RWPE2 (cell line): ENCODE data around the gene PLA1A.
A peak's percentile ranks its signal among the peaks of the same experiment; 100 is the strongest.

ENCODE experiments used
- ATAC-seq: fragments of 200-7000 bp; cut with Tn5 transposase; 3 replicates; pipeline ENCODE4 v1.9.1; 2021; ENCODE audit warnings: low read depth
- DNase-seq: peaks from one replicate; pipeline ENCODE4 v3.0.0-alpha.2; 2020; ENCODE audit warnings: low spot score
- H3K27ac ChIP-seq: fragments of 450-650 bp; 2 replicates; pipeline ENCODE4 v1.5.1; 2017; ENCODE audit warnings: mild to moderate bottlenecking; ENCODE audit not compliant: poor library complexity, severe bottlenecking
- H3K27me3 ChIP-seq: fragments of 250-450 bp; sonication (Bioruptor Pico); 2 replicates; pipeline ENCODE4 v1.5.1; 2021; ENCODE audit warnings: mild to moderate bottlenecking, moderate library complexity; ENCODE audit not compliant: insufficient read depth, poor library complexity, severe bottlenecking
- H3K36me3 ChIP-seq: fragments of 250-450 bp; sonication (Bioruptor Pico); 2 replicates; pipeline ENCODE4 v1.5.1; 2020; ENCODE audit warnings: low read depth, mild to moderate bottlenecking, moderate library complexity
- H3K4me1 ChIP-seq: fragments of 250-450 bp; sonication (Bioruptor Pico); 2 replicates; pipeline ENCODE4 v1.5.1; 2021; ENCODE audit warnings: mild to moderate bottlenecking, moderate library complexity; ENCODE audit not compliant: insufficient read depth, poor library complexity, severe bottlenecking
- H3K4me3 ChIP-seq: fragments of 250-450 bp; sonication (Bioruptor Pico); 2 replicates; pipeline ENCODE4 v1.5.1; 2021; ENCODE audit warnings: mild to moderate bottlenecking, moderate library complexity; ENCODE audit not compliant: severe bottlenecking
- H3K9me3 ChIP-seq: fragments of 250-450 bp; sonication (Bioruptor Pico); 2 replicates; pipeline ENCODE4 v1.5.1; 2021; ENCODE audit warnings: mild to moderate bottlenecking, moderate library complexity; ENCODE audit not compliant: severe bottlenecking
- TF ChIP-seq, protein P1 (sequence below): fragments of 450-650 bp; IDR thresholded peaks from one replicate; pipeline ENCODE4 v1.5.1; 2017; ENCODE audit warnings: mild to moderate bottlenecking, moderate library complexity; ENCODE audit not compliant: poor library complexity, severe bottlenecking

Gene PLA1A

DNA sequence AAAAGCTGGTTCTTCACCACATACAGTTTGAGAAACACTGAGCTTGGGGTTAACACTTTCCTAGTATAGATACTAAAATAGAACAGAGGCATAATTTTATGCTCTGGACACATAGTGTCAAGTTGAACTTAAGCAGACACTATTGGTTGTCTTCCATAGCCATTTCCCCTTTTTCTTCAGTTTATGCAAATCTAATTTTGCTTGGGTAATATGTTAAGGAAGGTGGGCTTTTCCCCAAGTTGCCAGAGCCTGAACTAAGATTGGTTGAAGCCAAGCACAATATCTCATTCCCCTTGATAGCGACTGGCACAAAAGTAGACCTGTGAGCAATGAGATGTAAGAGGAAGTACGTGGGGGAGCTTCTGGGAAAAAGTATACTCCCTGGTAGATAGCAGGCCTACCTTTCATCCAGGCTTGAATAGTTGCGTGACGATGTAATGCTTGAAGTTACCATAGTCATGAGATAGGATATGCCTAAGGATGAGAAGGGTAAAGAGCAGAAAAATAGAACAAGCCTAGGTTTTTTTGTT, 67.2 kb downstream of the PLA1A start:
- Histone ChIP-seq H3K4me3 (no peak overlapping the region), H3K27me3 (no peaks in the 10 kb centered on the region), H3K4me1 (peaks cover 16% of the 10 kb centered on the region), H3K9me3 (no peaks in the 10 kb centered on the region), H3K36me3 (peaks cover 14% of the 10 kb centered on the region), H3K27ac (no peak overlapping the region)
- DNase-seq: no peak
- ATAC-seq: 0 out of 3 replicates have a peak, but pooled peaks have one; percentile 41
- TF ChIP-seq, protein P1, sequence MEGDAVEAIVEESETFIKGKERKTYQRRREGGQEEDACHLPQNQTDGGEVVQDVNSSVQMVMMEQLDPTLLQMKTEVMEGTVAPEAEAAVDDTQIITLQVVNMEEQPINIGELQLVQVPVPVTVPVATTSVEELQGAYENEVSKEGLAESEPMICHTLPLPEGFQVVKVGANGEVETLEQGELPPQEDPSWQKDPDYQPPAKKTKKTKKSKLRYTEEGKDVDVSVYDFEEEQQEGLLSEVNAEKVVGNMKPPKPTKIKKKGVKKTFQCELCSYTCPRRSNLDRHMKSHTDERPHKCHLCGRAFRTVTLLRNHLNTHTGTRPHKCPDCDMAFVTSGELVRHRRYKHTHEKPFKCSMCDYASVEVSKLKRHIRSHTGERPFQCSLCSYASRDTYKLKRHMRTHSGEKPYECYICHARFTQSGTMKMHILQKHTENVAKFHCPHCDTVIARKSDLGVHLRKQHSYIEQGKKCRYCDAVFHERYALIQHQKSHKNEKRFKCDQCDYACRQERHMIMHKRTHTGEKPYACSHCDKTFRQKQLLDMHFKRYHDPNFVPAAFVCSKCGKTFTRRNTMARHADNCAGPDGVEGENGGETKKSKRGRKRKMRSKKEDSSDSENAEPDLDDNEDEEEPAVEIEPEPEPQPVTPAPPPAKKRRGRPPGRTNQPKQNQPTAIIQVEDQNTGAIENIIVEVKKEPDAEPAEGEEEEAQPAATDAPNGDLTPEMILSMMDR: no peak

- Histone ChIP-seq H3K36me3 (peaks cover 26% of the 10 kb centered on the region), H3K9me3 (no peaks in the 10 kb centered on the region), H3K4me3 (no peak overlapping the region), H3K27ac (no peak overlapping the region), H3K27me3 (no peaks in the 10 kb centered on the region), H3K4me1 (peaks cover 16% of the 10 kb centered on the region)
- TF ChIP-seq, protein P1: no peak
- ATAC-seq (no peak), DNase-seq (no peak)
These were observed 68.4 kb downstream of the PLA1A start for GRCh38 chr3:119665954-119666559.

DNA sequence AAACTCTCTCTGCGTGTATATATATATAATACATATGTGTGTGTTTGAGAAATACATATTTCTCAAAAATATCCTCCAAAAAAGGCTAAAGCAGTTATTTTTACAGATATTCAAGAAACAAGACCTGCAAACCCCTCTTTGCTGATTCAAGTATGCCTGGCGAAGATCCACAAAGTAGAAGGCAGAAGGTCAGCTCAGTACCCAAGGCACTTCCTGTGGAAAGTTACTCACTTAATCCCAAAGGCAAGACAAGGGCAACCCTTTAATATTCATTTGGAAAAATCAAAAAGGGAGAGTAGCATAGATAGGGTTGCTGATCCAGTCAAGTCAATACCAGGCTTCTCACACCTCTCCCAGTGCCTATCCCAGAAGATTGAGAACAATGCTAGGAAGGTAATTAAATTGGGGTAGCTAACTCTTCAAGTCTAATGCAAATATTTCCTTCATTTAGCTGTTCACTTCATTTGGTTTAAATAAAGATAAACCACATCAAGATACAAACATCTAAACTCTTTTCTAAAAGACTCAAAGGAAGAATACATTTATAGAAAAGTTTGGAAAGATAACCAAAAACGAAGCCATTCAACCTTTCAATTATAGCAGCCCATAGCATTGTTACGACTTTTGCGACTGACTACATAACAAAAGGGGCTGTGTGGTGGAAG, 72.4 kb downstream of the PLA1A start:
- DNase-seq (no peak), ATAC-seq (no peak)
- H3K4me3 ChIP-seq: no peak overlapping the region
- peaks cover 62% of the 10 kb centered on the region for H3K36me3 ChIP-seq
- no peaks in the 10 kb centered on the region for H3K27me3 ChIP-seq
- no peaks in the 10 kb centered on the region for H3K9me3 ChIP-seq
- TF ChIP-seq, protein P1: no peak
- no peaks in the 10 kb centered on the region for H3K4me1 ChIP-seq
- no peak overlapping the region for H3K27ac ChIP-seq

DNA sequence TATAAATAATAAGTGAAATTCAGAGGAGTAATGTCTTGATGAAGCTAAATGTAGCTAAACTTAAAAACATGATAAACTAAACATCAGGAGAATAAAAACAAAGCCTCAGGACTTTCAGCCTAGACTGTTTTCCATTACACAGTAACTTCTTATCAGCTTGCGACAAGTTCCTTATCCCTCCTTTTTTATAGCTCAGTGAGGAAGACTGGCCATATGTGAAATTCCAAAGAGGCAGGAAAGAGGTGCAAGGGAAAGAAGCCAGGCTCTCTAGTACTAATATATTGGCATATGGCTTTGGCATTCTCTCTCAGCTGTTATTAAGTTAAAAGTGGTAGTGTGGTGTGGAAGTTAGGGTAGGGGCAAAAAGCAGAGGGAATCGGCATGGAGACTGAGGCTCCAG, 75.1 kb downstream of the PLA1A start:
- Histone ChIP-seq H3K36me3 (peaks cover 68% of the 10 kb centered on the region), H3K4me1 (peaks cover 4% of the 10 kb centered on the region), H3K27ac (no peak overlapping the region), H3K4me3 (no peak overlapping the region), H3K27me3 (no peaks in the 10 kb centered on the region), H3K9me3 (no peaks in the 10 kb centered on the region)
- ATAC-seq (no peak), DNase-seq (no peak)
- TF ChIP-seq, protein P1: no peak

- Histone ChIP-seq H3K4me1 (peaks cover 6% of the 10 kb centered on the region), H3K36me3 (peaks cover 64% of the 10 kb centered on the region), H3K9me3 (no peaks in the 10 kb centered on the region), H3K4me3 (no peak overlapping the region), H3K27me3 (no peaks in the 10 kb centered on the region), H3K27ac (no peak overlapping the region)
- TF ChIP-seq, protein P1: no peak
- DNase-seq: peak; percentile 59
- ATAC-seq: no peak
These were observed 76.2 kb downstream of the PLA1A start for GRCh38 chr3:119673875-119674274.
